ENCODE measurements around the gene AOC3.
"Not testable (repeated sequence)": the region's sequence is repeated elsewhere in the genome, so short reads cannot be mapped to it uniquely, and the experiment has no call there.

Gene AOC3

DNA sequence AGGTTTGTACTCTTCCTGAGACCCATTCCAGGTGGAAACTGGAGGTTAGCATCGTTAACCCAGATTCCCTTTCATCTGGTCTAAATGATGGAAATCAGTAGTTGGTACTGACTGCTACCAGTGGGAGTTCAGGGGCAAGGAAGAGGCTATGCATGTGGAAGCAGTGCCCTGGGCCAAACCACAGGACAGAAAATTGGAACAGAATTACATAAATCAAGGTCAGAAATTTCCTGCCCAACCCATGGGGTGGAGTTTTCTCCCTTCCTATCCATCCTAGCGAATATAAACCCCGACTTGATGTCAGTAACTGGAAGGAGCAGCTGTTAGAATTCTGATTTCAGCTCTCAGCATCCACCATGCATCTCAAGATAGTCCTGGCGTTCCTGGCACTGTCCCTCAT is 6.7 kb upstream of the AOC3 start, which contains the start of gene AOC2:
AOC2 (plus strand) TSS at position 310 of the 400 bp plus-strand sequence; CDS start at position 357, 47 bp downstream.
- DNase-seq (ENCODE audit: low spot score) = no peak

DNA sequence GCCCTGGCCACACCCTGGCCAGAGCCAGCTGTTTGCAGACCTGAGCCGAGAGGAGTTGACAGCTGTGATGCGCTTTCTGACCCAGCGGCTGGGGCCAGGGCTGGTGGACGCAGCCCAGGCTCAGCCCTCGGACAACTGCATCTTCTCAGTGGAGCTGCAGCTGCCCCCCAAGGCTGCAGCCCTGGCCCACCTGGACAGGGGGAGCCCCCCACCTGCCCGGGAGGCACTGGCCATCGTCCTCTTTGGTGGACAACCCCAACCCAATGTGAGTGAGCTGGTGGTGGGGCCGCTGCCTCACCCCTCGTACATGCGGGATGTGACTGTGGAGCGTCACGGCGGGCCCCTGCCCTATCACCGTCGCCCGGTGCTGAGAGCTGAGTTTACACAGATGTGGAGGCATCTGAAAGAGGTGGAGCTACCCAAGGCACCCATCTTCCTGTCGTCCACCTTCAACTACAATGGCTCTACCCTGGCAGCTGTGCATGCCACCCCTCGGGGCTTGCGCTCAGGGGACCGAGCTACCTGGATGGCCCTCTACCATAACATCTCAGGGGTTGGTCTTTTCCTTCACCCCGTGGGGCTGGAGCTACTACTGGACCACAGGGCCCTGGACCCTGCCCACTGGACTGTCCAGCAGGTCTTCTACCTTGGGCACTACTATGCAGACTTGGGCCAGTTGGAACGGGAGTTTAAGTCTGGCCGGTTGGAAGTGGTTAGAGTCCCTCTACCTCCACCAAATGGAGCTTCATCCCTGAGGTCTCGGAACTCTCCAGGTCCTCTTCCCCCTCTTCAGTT is 6.0 kb upstream of the AOC3 start:
- no peak for DNase-seq (ENCODE audit: low spot score)

DNA sequence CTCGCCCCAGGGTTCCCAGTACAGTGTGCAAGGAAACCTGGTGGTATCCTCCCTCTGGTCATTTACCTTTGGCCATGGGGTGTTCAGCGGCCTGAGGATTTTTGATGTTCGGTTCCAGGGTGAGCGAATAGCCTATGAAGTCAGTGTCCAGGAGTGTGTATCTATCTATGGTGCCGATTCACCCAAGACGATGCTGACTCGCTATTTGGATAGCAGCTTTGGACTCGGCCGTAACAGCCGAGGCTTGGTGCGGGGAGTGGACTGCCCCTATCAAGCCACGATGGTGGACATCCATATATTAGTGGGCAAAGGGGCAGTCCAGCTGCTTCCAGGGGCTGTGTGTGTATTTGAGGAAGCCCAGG is 5.5 kb upstream of the AOC3 start:
- DNase-seq (ENCODE audit: low spot score) = no peak

DNA sequence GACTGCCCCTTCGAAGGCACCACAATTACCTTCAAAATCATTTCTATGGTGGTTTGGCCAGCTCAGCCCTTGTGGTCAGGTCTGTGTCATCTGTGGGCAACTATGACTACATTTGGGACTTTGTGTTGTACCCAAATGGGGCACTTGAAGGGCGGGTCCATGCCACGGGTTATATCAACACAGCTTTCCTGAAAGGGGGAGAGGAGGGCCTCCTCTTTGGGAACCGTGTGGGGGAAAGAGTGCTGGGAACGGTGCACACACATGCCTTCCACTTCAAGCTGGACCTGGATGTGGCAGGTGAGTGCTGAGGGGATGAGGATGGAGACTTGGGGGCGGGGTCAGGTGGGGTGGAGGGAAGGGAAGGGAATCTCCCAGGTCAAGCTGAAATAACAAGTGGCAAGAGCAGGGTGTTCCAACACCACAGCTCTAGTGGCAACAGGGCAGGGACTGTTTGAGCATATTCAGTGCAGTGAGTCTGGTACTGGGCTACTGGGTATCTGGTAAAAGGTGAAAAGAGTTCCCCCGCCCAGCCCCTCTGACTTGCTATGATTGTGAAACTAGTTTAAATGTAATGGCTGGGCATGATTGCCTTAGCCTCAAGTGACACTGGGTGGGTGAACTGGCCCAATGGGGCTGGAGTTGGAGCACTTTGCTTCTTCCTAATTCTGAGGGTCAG is 4.9 kb upstream of the AOC3 start:
- DNase-seq (ENCODE audit: low spot score) = no peak

DNA sequence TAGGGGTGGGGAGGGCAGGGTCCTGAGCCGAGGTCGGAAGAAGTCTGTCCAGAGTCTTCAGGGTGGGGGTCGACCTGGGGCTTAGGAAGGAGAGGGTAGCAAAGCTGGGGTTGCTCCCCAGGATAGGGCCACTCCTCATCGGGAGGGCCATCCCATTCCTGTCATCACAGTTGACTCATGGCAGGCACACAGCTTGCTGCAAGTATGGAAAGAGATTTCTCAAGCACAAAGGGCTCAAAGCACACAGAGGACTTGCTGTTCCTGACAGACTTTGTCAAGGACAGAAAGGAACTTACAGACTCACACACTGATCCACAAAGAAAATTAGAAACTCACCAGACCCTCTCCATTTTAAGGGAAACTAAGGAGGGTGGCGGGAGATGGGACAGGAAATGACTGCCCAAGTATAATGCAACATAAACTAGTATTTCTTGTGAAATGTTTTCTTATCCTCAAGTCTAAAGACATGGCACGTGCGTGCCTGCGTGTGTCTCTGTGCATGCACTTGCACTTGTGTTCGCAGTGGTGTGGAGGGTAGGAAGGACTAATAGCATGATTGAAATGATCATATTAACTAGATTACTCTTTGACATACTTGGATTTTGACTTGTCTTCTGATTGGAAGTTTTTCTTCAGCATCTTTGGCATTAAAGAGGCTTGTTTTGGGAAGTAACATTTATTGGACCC is 4.3 kb upstream of the AOC3 start:
- DNase-seq (ENCODE audit: low spot score) = no peak

DNA sequence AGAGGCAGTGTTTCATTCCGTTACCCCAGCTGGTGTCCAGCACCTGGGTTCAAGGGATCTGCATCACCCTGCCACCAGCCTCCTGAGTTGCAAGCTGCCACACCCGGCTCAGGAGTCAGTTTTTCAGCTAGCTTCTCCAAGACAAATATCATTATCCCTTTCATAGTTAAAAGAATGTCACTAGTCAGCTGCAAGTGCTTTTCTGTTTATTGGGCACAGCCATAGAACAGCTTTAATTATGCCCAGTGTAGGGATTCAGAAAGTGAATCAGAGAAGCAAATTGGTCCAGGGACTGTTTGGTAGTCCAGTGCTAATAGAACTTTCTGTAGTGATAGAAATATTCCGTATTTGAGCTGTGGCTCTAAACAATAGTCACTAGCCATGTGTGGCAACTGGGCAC is 2.9 kb upstream of the AOC3 start:
- no peak for DNase-seq (ENCODE audit: low spot score)

DNA sequence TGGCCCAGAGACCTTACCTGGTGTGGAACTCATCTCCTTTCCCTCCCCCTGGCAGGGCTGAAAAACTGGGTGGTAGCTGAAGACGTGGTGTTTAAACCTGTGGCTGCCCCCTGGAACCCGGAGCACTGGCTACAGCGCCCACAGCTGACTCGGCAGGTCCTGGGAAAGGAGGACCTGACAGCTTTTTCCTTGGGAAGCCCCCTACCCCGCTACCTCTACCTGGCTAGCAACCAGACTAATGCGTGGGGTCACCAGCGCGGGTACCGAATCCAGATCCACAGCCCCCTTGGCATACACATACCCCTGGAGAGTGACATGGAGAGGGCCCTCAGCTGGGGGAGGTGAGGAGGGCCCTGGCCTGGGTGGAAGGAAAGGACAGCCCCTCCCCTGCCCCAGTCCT is 2.0 kb upstream of the AOC3 start:
- no peak for DNase-seq (ENCODE audit: low spot score)

DNA sequence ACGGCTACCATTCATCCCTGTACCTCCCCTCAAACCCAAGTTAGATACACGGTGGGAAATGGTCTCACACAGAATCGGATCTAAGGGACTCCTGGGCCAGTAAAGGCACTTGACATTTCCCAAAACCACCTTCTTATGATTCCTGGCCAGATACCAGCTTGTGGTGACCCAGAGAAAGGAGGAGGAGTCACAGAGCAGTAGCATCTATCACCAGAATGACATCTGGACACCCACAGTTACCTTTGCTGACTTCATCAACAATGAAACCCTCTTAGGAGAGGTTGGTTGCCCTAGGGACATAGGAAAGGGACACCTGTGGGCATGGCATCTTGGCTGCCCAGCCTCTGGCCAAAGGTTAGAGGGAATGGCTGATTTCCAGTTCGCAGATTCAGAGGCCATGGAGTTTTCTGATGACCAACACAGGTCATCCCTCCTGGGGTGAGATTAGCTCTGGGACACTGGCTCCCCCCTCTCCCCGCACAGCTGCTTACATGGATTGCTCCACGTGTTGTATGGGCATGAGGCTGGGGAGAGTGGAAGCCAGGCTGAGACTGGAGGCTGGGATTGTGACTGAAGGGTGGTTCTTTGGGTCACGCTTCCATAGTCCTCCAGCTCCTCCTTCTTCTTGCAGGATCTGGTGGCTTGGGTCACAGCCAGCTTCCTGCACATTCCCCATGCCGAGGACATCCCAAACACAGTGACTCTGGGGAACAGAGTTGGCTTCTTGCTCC is 1.4 kb upstream of the AOC3 start:
- no peak for DNase-seq (ENCODE audit: low spot score)

DNA sequence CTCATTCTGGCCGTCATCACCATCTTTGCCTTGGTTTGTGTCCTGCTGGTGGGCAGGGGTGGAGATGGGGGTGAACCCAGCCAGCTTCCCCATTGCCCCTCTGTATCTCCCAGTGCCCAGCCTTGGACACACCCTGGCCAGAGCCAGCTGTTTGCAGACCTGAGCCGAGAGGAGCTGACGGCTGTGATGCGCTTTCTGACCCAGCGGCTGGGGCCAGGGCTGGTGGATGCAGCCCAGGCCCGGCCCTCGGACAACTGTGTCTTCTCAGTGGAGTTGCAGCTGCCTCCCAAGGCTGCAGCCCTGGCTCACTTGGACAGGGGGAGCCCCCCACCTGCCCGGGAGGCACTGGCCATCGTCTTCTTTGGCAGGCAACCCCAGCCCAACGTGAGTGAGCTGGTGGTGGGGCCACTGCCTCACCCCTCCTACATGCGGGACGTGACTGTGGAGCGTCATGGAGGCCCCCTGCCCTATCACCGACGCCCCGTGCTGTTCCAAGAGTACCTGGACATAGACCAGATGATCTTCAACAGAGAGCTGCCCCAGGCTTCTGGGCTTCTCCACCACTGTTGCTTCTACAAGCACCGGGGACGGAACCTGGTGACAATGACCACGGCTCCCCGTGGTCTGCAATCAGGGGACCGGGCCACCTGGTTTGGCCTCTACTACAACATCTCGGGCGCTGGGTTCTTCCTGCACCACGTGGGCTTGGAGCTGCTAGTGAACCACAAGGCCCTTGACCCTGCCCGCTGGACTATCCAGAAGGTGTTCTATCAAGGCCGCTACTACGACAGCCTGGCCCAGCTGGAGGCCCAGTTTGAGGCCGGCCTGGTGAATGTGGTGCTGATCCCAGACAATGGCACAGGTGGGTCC is 607 bp downstream of the AOC3 start:
- DNase-seq (ENCODE audit: low spot score) = not testable (repeated sequence)

DNA sequence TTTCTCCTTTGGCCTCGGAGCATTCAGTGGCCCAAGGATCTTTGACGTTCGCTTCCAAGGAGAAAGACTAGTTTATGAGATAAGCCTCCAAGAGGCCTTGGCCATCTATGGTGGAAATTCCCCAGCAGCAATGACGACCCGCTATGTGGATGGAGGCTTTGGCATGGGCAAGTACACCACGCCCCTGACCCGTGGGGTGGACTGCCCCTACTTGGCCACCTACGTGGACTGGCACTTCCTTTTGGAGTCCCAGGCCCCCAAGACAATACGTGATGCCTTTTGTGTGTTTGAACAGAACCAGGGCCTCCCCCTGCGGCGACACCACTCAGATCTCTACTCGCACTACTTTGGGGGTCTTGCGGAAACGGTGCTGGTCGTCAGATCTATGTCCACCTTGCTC is 1.4 kb downstream of the AOC3 start:
- no peak for DNase-seq (ENCODE audit: low spot score)

DNA sequence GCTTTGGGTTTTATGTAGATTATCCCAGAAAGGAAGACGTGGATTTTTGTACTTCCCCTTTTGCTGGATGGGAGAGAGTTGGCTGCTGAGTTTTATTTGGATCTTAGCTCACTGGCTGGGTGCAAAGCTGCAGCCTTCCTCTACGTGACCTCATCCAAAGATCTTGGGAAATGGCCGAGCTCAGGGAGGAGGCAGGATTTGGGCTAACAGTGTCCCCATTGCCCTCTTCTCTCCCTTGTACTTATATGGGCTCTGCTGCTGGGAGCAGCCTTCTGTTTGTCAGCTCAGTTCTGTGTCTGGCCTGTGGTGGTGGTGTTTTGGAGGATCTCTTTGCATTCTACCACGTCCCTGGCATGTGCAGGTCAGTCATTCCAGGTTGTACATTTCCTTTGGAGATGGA is 2.0 kb downstream of the AOC3 start:
- DNase-seq (ENCODE audit: low spot score) = no peak

DNA sequence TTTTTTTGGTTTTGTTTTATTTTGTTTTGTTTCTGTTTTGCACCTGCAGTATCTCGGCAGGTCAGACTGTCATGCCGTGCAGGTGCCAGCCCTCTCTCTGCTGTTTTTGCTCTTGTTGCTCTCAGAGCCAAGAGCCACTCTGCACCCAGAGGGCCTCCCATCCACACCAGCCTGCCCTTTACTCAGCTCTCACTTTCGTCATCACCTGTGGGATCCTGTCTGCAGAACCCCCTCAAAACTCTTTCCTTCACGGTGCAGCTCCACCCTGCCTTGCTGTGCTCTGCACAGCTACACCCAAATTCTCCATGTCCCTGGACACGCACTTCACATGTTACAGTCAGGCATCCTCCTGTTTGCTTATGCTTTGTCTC is 2.6 kb downstream of the AOC3 start:
- no peak for DNase-seq (ENCODE audit: low spot score)

DNA sequence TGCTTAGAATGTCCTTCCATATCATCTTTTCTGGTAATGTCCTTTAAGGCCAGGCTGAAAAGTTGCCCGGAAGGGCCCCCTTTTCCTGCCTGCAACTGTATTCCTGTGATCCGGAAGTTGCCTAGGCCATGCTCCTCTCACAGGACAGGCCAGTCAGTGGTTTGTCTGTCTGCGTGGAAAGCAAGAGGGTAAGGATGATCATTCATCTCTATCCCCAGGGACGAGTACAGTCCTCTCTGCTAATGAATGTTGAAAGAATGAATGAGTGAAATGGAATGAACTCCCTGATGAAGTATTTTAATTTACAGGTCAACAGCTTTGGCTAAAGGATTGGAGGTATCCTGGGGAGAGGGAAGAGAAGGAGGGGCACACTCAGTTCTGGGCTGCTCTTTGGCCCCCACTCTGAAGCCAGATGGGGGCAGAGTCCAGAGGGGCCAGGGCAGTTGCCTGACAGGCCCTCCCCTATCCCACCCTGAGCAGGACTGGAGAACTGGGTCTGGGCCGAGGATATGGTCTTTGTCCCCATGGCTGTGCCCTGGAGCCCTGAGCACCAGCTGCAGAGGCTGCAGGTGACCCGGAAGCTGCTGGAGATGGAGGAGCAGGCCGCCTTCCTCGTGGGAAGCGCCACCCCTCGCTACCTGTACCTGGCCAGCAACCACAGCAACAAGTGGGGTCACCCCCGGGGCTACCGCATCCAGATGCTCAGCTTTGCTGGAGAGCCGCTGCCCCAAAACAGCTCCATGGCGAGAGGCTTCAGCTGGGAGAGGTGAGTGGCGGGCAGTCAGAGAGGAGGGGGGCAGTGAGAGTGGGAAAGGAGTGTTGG is 3.2 kb downstream of the AOC3 start:
- DNase-seq (ENCODE audit: low spot score) = no peak

DNA sequence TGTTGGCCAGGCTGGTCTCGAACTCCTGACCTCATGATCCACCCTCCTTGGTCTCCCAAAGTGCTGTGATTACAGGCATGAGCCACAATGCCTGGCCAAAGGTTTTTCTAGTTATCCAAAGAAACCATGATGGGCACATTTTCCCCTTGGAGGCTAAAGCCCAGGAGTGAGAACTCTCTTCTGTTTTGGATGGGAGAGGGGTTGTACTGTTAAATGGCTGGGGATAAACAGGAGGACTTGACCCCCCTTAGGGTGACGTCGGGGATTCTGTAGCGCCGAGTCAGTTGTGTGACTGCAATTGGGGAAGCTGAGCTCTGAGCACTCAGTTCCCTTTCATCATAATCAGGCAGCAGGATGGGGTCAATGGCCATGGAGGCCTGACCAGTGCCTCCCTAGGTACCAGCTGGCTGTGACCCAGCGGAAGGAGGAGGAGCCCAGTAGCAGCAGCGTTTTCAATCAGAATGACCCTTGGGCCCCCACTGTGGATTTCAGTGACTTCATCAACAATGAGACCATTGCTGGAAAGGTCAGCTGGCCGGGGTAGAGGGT is 4.1 kb downstream of the AOC3 start:
- DNase-seq (ENCODE audit: low spot score) = no peak

DNA sequence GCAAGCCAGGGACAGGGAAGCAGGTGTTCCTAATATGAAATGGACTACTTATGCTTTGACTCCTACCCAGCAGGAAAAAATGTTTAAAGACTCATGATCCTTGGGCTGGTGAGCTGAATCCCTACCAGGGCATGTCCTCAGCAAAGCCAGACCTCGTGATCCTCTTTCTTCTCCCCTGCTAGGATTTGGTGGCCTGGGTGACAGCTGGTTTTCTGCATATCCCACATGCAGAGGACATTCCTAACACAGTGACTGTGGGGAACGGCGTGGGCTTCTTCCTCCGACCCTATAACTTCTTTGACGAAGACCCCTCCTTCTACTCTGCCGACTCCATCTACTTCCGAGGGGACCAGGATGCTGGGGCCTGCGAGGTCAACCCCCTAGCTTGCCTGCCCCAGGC is 5.1 kb downstream of the AOC3 start:
- DNase-seq (ENCODE audit: low spot score) = not testable (repeated sequence)

DNA sequence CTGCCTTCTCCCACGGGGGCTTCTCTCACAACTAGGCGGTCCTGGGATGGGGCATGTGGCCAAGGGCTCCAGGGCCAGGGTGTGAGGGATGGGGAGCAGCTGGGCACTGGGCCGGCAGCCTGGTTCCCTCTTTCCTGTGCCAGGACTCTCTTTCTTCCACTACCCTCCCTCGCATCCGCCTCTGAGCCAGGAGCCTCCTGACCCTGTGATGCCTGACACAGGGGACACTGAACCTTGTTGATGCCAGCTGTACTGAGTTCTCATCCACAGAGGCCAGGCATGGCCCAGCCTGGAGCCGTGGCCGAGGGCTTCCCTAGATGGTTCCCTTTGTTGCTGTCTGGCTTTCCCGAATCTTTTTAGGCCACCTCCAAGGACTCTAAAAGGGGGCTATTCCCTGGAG is 5.5 kb downstream of the AOC3 start:
- DNase-seq (ENCODE audit: low spot score) = not testable (repeated sequence)

DNA sequence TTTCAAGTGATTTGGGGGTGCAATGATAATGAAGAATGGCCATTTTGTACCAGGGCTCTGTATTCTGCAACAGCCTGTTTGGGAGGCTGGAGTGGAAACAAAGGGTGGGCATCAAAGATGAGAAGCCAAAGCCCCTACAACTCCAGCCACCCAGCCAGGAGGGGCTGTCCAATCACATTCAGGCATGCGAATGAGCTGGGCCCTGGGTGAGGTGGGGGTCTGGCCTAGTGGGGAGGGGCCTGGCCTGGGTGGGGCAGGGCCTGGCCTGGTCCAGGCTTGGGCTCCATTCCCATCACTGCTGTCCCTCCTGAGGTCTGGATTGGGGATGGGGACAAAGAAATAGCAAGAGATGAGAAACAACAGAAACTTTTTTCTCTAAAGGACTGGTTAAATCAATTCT is 6.4 kb downstream of the AOC3 start:
- DNase-seq (ENCODE audit: low spot score) = no peak

DNA sequence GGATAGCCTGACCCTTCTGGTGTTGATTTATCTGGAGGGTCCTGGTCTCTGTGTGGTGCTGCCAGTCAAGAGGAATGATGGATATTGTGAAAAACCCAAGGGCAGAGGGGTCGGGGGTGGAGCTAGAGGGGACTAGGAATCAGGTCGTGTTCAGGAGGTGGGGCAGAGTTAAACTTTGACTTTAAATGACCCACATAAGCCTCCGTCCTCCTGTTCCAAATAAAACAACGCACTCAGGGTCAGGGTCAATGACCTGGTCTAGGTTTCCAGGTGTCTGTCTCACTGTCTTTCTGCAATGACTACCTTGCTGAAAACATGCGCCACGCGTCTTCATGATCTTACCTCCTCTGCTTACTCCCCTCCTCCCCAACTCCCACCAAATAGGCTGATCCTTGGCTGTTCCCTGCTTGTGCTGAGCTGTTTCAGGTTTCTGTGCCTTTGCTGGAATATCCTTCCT is 14.7 kb downstream of the AOC3 start:
- no peak for DNase-seq (ENCODE audit: low spot score)

DNA sequence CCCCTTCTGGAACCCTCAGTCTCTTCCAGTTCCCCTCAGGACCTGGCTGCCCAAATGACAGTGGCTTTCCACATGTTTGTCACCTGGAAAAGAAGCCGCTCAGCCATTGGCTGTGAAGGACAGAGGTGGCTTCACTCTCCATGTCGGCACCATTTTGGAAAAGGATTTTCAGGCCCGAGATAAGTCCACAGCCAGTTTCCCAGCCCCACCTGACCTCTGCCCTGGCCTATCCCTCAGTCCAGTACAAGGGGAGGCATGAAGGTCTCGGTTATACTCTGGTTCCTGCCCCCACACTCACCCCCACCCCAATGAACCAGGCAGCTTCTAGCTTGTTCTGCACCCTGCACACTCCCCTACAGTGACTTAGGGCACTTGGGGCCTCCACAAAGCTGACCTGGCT is 15.2 kb downstream of the AOC3 start:
- DNase-seq (ENCODE audit: low spot score) = no peak
